ENCODE measurements around the gene CLCNKB.
"Not testable (repeated sequence)": the region's sequence is repeated elsewhere in the genome, so short reads cannot be mapped to it uniquely, and the experiment has no call there.

- not testable (repeated sequence) for TF ChIP-seq POLR2A (IDR thresholded peaks at IDR 0.05; ENCODE audit: low read depth, low read length); POLR2AphosphoS5 (IDR thresholded peaks at IDR 0.05; ENCODE audit: low read depth, low read length); SPI1 (IDR thresholded peaks at IDR 0.05; ENCODE audit: low read depth, low read length); TAF1 (IDR thresholded peaks at IDR 0.05; ENCODE audit: low read depth, low read length); PAX5 (IDR thresholded peaks at IDR 0.05; ENCODE audit: insufficient read depth, low read length, severe bottlenecking); POU2F2 (IDR thresholded peaks at IDR 0.05; ENCODE audit: low read depth, low read length)
Observed at GRCh38 chr1:16036461-16036860, 7.1 kb upstream of the CLCNKB start.

All from GM12891 (cell line).